CD4-positive, alpha-beta T cell (primary cell): ENCODE results near the gene SKAP2. TPM values are rescaled to one million over a fixed set of nuclear protein-coding genes. Genes with fewer than 3 reads are reported as not detected.

ENCODE experiments used
- ATAC-seq: fragments of 200-7000 bp; cut with Tn5 transposase; one replicate; pipeline ENCODE4 v1.10.0; 2022; ENCODE audit warnings: mild to moderate bottlenecking; ENCODE audit not compliant: poor library complexity
- CTCF ChIA-PET: fragments of 350-600 bp; sonication (Branson Sonifier 250); formaldehyde crosslinking; loops from one replicate; lab custom pipeline; 2021; ENCODE audit warnings: antibody characterized with exemption, inconsistent platforms; lab: Charles Lee
- POLR2A ChIA-PET: fragments of 350-600 bp; sonication (Branson Sonifier 250); formaldehyde crosslinking; loops from one replicate; lab custom pipeline; 2021; ENCODE audit warnings: antibody characterized with exemption, inconsistent platforms; lab: Charles Lee
- DNase-seq, 14 experiments: peaks; one replicate each; pipeline ENCODE4 v3.0.0-alpha.2; 2013 to 2020; ENCODE audit warnings: mixed read lengths in 2 of 14
- H3K27ac ChIP-seq, 2 donors: one replicate each; pipeline versions ENCODE4 v1.5.1 to v1.7.0; 2013; ENCODE audit warnings: low read length in 2 of 2, low read depth in 1 of 2, mild to moderate bottlenecking in 1 of 2
- H3K27me3 ChIP-seq, 2 experiments: 1 replicate in 1 of 2; 2 replicates in 1 of 2; pipeline versions ENCODE4 v1.6.1 to v1.7.0; 2013; ENCODE audit warnings: low read length in 2 of 2, control low read depth in 1 of 2, mild to moderate bottlenecking in 1 of 2, moderate library complexity in 1 of 2; ENCODE audit not compliant: insufficient read depth in 2 of 2, control insufficient read depth in 1 of 2
- H3K36me3 ChIP-seq: one replicate; pipeline ENCODE4 v1.6.1; 2013; ENCODE audit warnings: low read length, control low read depth; ENCODE audit not compliant: insufficient read depth
- H3K4me1 ChIP-seq: one replicate; pipeline ENCODE4 v1.6.1; 2013; ENCODE audit warnings: low read length, control low read depth; ENCODE audit not compliant: insufficient read depth
- H3K4me3 ChIP-seq: one replicate; pipeline ENCODE4 v1.5.1; 2013; ENCODE audit warnings: mild to moderate bottlenecking, low read length, moderate library complexity
- H3K9me3 ChIP-seq, 2 experiments: 1 replicate in 1 of 2; 2 replicates in 1 of 2; pipeline versions ENCODE4 v1.6.1 to v1.7.0; 2013; ENCODE audit warnings: low read length in 2 of 2, mild to moderate bottlenecking in 2 of 2, control low read depth in 1 of 2, moderate library complexity in 1 of 2; ENCODE audit not compliant: control insufficient read depth in 1 of 2, insufficient read depth in 1 of 2
- H3K27ac Mint-ChIP-seq: one replicate; pipeline ENCODE4 v1.8.0; 2020; ENCODE audit warnings: mixed read lengths
- H3K27me3 Mint-ChIP-seq: one replicate; pipeline ENCODE4 v1.8.0; 2021; ENCODE audit warnings: mixed read lengths
- H3K36me3 Mint-ChIP-seq: one replicate; pipeline ENCODE4 v1.8.0; 2021; ENCODE audit warnings: low read depth, mixed read lengths
- H3K4me1 Mint-ChIP-seq: one replicate; pipeline ENCODE4 v1.8.0; 2021; ENCODE audit warnings: low read depth, mixed read lengths
- H3K4me3 Mint-ChIP-seq: one replicate; pipeline ENCODE4 v1.8.0; 2020; ENCODE audit warnings: mild to moderate bottlenecking, mixed read lengths
- H3K9me3 Mint-ChIP-seq: one replicate; pipeline ENCODE4 v1.8.0; 2020; ENCODE audit warnings: mixed read lengths
- CTCF ChIP-seq: fragments of 200-600 bp; IDR thresholded peaks from one replicate; pipeline ENCODE4 v1.8.0; 2022; ENCODE audit warnings: antibody characterized with exemption, mild to moderate bottlenecking
- intact Hi-C, 2 experiments: fragments of 100-400 bp; cut with DNase I in 1 of 2; cut with micrococcal nuclease in 1 of 2; formaldehyde crosslinking; loops; one replicate each; pipeline versions ENCODE4 v1.15.1 to v1.9.0; 2023 to 2025; cut with DNase I, micrococcal nuclease
- total RNA-seq, 174 experiments: library from RNA in 2 of 174; stranded (reverse) in 2 of 174; gene quantifications; one replicate each; pipeline ENCODE4 v1.2.3 and lab custom pipeline; 2021 to 2026

The SKAP2 gene
- total RNA-seq, 2 experiments from 2014 or later = 0.91 to 1.2 TPM

GRCh38 chr7:26698194-26698593 is 166.2 kb downstream of the SKAP2 start:
- POLR2A ChIA-PET = no interaction called here
- CTCF ChIA-PET = no interaction called here
- H3K27me3 Mint-ChIP-seq = peaks cover 35% of the 10 kb centered on the region

GRCh38 chr7:26696978-26697377 is 167.4 kb downstream of the SKAP2 start:
- Histone ChIP-seq H3K36me3 (no peaks in the 10 kb centered on the region), H3K4me1 (no peaks in the 10 kb centered on the region), H3K27me3 (peaks cover 0 to 5% of the 10 kb centered on the region in 2 experiments), H3K27ac (no peak overlapping the region), H3K4me3 (no peak overlapping the region), H3K9me3 (no peaks in the 10 kb centered on the region)
- H3K4me1 Mint-ChIP-seq = no peaks in the 10 kb centered on the region
- no peaks in the 10 kb centered on the region for H3K36me3 Mint-ChIP-seq
- no peak overlapping the region for H3K27ac Mint-ChIP-seq
- ChIA-PET POLR2A (no interaction called here), CTCF (no interaction called here)
- ATAC-seq (no peak), DNase-seq (no peak)
- no peak overlapping the region for H3K4me3 Mint-ChIP-seq
- peaks cover 33% of the 10 kb centered on the region for H3K27me3 Mint-ChIP-seq
- intact Hi-C loops = no loop called here
- H3K9me3 Mint-ChIP-seq = no peaks in the 10 kb centered on the region
- no peak for TF ChIP-seq CTCF

More at GRCh38 chr7:26698194-26698593, 166.2 kb downstream of the SKAP2 start:
- intact Hi-C loops = no loop called here
- DNase-seq = no peak
- Mint-ChIP-seq H3K36me3 (no peaks in the 10 kb centered on the region), H3K4me3 (no peak overlapping the region), H3K9me3 (no peaks in the 10 kb centered on the region), H3K4me1 (no peaks in the 10 kb centered on the region), H3K27ac (no peak overlapping the region)
- Histone ChIP-seq H3K27ac (no peak overlapping the region), H3K4me3 (no peak overlapping the region), H3K9me3 (no peaks in the 10 kb centered on the region), H3K4me1 (no peaks in the 10 kb centered on the region), H3K36me3 (no peaks in the 10 kb centered on the region), H3K27me3 (peaks cover 0 to 5% of the 10 kb centered on the region in 2 experiments)
- ATAC-seq = no peak
- no peak for TF ChIP-seq CTCF

GRCh38 chr7:26696161-26696560 is 168.2 kb downstream of the SKAP2 start:
- no peaks in the 10 kb centered on the region for H3K9me3 Mint-ChIP-seq
- Histone ChIP-seq H3K27me3 (peaks cover 0 to 8% of the 10 kb centered on the region in 2 experiments), H3K9me3 (no peaks in the 10 kb centered on the region), H3K4me1 (no peaks in the 10 kb centered on the region), H3K36me3 (no peaks in the 10 kb centered on the region), H3K4me3 (no peak overlapping the region), H3K27ac (no peak overlapping the region)
- no peak for TF ChIP-seq CTCF
- no peaks in the 10 kb centered on the region for H3K36me3 Mint-ChIP-seq
- intact Hi-C loops = no loop called here
- ATAC-seq = no peak
- DNase-seq = no peak
- ChIA-PET POLR2A (interaction anchor here (1.6 kb wide), 1 partner anchor 11 kb away, joined by 4 read pairs; no protein-coding TSS in a partner anchor), CTCF (interaction anchor here (1.2 kb wide), 1 partner anchor 9 kb away, joined by 4 read pairs; no protein-coding TSS in a partner anchor)
- no peak overlapping the region for H3K4me3 Mint-ChIP-seq
- no peak overlapping the region for H3K27ac Mint-ChIP-seq
- peaks cover 36% of the 10 kb centered on the region for H3K27me3 Mint-ChIP-seq
- no peaks in the 10 kb centered on the region for H3K4me1 Mint-ChIP-seq
